HG02981 (cell line): Measurements from ENCODE around the gene ANO5.
"Not testable (repeated sequence)": the region's sequence is repeated elsewhere in the genome, so short reads cannot be mapped to it uniquely, and the experiment has no call there.

Experiments
- ATAC-seq: cut with Tn5 transposase; IDR thresholded peaks from one replicate; pipeline ENCODE4 v1.9.1; 2021; ENCODE audit warnings: mild to moderate bottlenecking, moderate library complexity; ENCODE audit not compliant: unreplicated experiment

ANO5 gene

DNA sequence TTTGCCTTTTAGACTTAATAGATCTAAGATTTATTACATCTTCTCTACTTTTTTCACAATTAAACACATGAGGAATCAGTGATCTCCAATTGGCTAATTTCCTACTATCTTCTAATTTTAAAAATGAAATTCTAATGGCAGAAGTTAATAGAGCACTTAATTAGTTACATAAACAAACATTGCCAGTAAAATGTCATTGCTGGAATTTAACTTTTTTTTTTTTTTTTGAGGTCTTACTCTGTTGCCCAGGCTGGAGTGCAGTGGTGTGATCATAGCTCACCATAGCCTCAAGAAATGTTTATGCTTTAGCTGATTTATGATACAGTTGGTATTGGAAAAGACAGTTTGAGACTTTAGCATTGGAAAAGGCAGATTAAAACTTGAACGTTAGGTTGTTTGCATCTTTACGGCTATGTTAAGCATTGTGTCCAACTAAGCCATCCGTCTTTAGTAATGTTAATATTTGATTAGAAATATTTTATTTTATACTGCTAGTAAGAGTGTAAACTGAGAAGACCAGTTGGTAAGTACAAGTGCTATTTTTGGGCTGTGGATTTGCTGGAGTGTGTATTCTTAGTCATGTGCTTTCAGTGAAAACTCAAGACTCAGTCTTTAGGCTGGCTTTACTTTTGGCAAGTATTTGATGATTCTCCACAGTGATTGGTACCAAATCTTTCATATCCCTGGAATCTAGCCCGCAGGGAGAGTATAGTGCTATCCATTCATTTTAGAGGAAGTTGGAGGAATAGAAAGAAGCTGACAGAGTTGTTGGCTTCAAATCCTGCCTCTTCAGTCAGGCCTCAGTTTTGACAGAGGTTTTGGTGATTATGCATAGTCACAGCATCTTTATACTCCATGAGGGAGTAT is 4.5 kb downstream of the ANO5 start:
- no peak for ATAC-seq

DNA sequence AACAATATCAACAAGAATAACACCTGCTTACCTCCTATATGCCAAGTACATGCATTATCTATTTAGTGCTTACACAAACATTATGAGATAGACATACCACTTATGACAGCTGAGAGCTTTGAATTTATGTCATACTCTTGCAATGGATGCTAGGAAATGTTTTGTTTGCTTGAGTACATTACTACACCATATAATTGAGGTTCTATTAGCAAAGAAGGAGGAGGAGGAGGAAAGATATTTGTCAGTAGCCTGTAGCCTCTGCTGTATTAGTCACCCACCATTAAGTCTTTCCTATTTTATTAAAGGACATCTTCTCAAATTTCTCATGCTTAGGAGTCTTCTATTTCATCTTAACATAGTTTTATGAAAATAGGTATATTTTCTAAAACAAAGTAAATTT is 6.4 kb downstream of the ANO5 start:
- ATAC-seq, result no peak

DNA sequence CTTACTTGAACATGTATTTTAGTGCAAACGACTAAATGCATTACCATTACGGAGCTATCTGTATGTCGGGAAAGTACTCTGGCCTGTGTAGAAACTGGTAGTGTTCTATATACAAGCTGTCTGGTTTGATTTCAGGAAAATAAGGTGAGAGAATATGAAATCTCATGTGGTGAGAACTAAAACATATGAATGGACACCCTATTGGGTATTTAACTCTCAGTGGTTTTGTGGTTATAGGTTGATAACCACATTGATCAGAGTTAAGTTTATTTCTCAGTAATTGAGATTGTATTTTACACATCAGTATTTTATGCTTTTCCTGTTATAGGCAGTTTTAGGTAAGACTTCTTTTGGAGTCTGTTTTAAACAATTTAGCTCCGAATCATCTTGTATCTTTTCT is 10.4 kb downstream of the ANO5 start:
- ATAC-seq, result no peak

DNA sequence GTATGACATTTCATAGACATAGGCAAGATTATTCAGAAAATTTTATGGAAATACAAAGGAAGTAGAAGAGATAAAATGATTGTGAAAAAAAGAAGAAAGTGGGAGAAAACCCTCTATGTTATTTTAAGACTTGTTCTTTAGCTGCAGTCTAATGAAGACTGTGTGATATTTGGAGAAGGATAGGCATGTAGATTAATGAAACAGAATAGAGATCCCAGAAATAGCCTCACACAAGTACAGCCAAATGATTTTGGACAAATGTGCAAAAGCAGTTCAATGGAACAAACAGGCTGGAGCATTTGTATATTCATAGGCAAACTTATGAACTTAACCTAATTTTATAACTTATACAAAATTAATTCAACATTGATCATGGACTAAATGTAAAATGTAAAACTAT is 14.3 kb downstream of the ANO5 start:
- no peak for ATAC-seq

- ATAC-seq, result no peak
These were observed 15.4 kb downstream of the ANO5 start for GRCh38 chr11:22208151-22208858.

- no peak for ATAC-seq
These were observed 24.1 kb downstream of the ANO5 start for GRCh38 chr11:22216940-22217339.

- ATAC-seq, result no peak
These were observed 28.3 kb downstream of the ANO5 start for GRCh38 chr11:22221143-22221542.

- ATAC-seq, result no peak
These were observed 32.3 kb downstream of the ANO5 start for GRCh38 chr11:22225190-22225589.

- no peak for ATAC-seq
These were observed 41.9 kb downstream of the ANO5 start for GRCh38 chr11:22234743-22235142.

GRCh38 chr11:22244986-22245592 is 52.2 kb downstream of the ANO5 start:
- ATAC-seq, result peak; percentile 91

DNA sequence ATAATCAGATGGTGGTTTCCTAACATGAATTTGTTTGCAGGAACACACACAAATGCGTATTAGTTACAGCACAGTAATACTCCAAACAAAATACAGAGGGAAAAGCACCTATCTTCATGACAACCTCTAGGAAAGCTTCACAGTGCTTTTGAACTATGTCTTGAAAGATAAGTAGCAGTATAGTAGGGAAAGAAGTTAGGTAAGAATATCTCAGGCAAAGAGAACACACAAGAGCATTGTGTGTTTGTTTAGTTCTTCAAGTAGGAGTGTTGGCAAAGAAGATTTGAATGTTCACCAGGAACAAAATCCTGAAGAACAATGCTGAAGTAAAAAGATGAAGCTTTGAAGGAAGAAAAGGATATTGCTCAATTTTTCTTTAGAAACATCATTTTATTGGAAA is 54.1 kb downstream of the ANO5 start:
- ATAC-seq, result no peak

GRCh38 chr11:22249871-22250270 is 57.0 kb downstream of the ANO5 start:
- no peak for ATAC-seq

DNA sequence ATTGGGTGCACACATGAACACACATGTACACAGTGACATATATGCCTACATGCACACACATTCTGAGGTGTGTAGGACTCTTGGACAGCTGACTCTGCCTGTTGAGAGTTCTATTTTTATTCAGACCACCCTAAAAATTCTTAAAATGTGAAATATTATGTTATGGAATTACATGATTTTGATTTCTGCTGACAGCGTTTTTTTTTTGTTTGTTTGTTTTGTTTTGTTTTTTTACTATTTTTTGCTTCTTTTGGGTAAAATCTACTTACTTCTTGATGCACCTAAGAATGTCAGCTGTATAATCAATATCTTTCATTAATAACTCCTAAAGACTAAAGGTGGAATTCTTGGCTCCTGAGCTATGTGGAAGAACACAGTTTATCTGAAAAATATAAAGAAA is 64.0 kb downstream of the ANO5 start:
- no peak for ATAC-seq

GRCh38 chr11:22263613-22264012 is 70.7 kb downstream of the ANO5 start:
- no peak for ATAC-seq

- not testable (repeated sequence) for ATAC-seq
These were observed 76.2 kb downstream of the ANO5 start for GRCh38 chr11:22268983-22269624.

DNA sequence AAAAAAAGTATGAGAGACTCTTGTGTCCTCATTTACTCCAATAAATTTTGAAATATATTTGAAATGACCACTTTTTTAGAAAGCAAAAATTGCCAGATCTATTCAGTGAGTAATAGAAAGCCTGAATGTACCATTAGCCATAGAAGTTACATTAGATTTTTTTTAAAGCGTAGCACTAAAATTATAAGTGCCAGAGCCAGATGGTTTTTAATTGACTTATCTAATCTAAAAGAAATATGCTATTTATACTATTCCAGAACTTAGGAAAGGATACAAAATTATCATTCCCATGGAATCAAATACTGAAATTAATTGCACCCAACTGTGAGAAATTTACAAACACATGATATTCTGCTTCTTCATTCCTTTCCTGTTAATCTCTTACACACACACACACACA is 80.9 kb downstream of the ANO5 start:
- no peak for ATAC-seq

DNA sequence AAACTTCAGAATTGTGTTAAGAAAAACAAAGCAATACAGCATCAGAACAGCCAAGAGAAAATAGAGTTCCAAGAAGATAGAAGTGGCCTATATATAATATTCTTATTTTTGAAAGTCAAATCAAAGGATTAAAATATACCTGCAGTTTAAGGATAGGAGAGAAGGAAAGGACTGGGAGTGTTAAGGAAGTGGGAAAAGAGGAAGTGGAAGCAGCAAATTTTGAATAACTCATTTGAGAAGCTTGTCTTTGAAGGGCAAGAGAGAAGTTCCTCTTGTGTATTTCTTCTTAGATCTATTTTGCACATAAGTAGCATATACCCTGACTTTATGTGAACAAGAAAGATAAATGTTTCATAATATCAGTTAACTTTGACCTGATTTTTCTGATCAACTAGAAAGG is 82.7 kb downstream of the ANO5 start:
- no peak for ATAC-seq

DNA sequence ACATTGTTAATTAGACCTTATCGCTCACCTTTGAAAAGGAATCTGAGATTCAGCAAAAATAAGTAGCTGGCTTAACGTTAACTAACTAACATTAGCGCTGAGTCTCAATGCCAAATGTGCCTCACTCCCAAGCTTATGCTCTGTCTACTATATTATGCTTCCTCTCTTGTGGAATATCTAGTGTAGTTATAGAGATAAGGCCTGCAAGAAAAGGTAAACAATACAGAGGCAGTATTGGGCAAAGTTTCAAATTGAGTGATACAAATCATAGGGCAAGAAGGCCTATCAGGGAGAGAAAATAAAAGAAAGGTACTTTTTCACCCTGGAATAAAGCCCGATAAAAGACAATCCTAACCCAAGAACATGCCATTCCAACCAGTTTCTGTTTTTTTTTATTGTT is 83.7 kb downstream of the ANO5 start:
- ATAC-seq, result no peak

GRCh38 chr11:22284991-22285390 is 92.1 kb downstream of the ANO5 start:
- not testable (repeated sequence) for ATAC-seq

DNA sequence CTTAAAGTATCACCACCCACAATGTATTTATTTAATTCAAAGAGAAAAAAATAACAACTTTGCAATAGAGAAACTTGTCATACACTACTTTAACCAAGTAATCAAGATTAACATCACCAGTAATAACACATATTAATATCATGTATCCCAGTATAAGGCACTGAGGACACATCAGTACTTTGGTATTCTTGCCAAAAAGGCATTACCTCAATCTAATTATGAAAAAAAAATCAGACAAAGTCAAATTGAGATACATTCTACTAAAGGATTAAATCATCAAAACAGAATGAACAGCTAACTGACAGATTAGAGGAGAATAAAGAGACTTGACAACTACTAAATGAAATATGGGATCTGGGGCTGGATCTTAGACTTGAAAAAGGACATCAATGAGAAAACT is 109.5 kb downstream of the ANO5 start:
- no peak for ATAC-seq

DNA sequence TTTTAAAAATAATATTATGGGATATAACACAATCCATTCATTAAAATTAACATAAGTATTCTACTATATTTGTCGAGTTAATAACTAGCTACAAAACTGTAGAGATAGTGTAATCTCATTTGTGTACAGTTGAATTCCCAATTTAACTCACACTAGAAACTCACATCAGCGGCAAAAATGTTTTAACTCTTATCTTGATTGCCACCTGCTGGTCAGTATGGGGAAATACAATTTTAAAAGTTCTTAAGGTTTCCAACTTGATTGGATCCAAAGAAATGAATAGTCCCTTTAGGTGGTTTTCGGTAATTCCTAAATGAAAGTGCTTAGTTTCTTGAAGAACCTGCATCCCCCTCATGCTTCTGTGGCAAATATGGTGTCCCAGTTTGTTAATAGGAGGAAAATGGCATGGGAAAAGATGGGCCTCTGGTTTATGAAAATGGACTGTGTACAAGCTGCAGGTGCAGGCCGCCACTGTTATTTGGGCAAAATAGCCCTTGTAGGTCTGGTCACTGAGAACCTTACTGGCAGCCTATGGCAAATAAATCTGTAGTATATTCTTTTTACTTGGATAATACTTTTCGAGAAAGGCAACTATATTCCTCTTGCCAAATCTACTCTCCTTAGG is 111.6 kb downstream of the ANO5 start:
- ATAC-seq, result no peak
